KBM-7 (cell line): ENCODE measurements around the gene GAREM2.

Experiments
- DNase-seq: peaks from one replicate; pipeline ENCODE4 v3.0.0-alpha.2; 2015
- in situ Hi-C: fragments of 300-500 bp; cut with MboI; formaldehyde crosslinking; loops from 2 replicates; pipeline ENCODE4 v1.14.3; 2020; ENCODE audit warnings: low sequenced_read_pairs, low pct_unique_long_range_greater_than_20kb, mixed read lengths

GAREM2 gene

GRCh38 chr2:26185304-26185928, 12.5 kb downstream of the GAREM2 start:
- in situ Hi-C loops: no loop called here
- peak; percentile 19 for DNase-seq

DNA sequence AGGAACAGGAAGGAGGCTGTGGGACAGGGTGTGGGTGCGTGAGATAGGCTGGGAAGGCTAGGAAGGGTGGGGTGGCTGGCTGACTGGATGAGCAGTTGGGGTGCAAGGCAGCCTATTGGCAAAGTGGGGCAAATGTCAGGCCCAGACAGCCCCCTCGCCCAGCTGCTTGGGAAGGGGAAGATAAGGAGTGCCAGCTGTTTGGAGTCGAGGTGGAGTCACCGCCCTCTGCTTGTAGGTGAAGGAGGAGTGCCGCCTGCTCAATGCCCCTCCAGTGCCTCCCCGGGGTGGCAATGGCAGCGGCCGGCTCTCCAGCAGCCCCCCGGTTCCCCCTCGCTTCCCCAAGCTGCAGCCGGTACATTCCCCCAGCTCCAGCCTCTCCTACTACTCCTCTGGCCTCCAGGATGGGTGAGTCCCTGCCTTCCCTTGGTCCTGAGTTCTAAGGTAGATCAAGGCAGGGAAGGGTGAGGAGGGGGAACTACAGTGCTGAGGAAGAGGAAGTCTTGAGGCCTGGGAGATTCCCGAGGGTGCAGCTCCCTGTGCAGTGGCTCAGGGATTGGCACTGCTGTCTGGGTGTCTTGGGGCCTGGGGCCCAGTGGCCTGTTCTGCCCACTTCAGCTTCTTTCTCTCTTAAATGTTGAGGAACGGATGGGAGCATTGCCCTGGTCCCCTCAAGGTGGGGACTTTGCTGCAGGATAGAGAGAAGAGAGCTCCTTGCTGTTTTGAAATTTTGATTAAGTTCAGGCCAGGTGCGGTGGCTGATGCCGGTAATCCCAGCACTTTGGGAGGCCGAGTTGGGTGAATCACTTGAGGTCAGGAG, 13.3 kb downstream of the GAREM2 start:
- in situ Hi-C loops: no loop called here

GRCh38 chr2:26187114-26187513, 14.2 kb downstream of the GAREM2 start:
- DNase-seq: no peak
- in situ Hi-C loops: no loop called here

More for the DNA sequence above, 13.3 kb downstream of the GAREM2 start:
- DNase-seq: peak; percentile 24

GRCh38 chr2:26187537-26188104, 14.7 kb downstream of the GAREM2 start:
- no peak for DNase-seq
- in situ Hi-C loops: no loop called here

GRCh38 chr2:26189123-26189522, 16.2 kb downstream of the GAREM2 start:
- no peak for DNase-seq
- in situ Hi-C loops: no loop called here

- in situ Hi-C loops: no loop called here
- no peak for DNase-seq
Observed at GRCh38 chr2:26189751-26190150, 16.9 kb downstream of the GAREM2 start.

- no peak for DNase-seq
- in situ Hi-C loops: no loop called here
Observed at GRCh38 chr2:26190369-26190768, 17.5 kb downstream of the GAREM2 start.

- in situ Hi-C loops: no loop called here
- no peak for DNase-seq
Observed at GRCh38 chr2:26191316-26192159, 18.6 kb downstream of the GAREM2 start.

- in situ Hi-C loops: no loop called here
Observed at GRCh38 chr2:26193578-26194231, 20.8 kb downstream of the GAREM2 start.

GRCh38 chr2:26195040-26195984, 22.4 kb downstream of the GAREM2 start:
- DNase-seq: no peak
- in situ Hi-C loops: no loop called here

More at GRCh38 chr2:26193578-26194231, 20.8 kb downstream of the GAREM2 start:
- no peak for DNase-seq

DNA sequence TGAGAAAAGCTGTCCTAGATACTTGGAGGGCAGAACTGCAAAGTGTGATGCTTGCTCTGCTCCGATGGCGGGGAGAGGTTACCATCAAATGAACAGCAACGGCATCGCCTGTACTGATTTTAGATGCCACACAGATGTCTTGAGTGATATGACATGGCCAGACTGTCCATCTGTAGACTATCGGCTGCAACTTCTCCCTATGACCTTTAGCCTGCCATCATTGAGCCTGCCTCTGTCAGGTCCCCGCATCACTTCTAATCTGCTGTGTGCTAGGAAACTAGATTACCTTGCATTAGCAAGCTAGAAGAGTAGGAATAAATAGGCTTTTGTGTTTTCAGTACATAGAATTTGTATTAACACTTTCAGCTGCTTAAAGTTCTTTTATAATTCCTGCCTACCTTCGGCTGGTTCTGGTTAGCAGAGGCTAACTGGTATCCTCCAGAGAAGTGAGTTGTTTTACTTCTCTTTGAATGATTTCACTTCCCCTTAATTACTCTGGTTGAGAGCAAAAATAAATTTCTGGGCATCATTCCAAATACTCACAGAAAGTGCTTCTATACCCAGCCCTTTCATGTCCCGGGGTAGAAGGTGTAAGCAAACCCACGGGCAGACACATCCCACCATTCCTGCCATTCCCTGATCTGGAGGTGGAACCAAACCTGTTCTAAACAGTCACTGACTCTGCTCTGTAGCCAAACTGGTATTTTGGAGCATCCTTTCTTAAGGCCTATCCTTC, 24.0 kb downstream of the GAREM2 start:
- in situ Hi-C loops: no loop called here
- DNase-seq: peak; percentile 70

DNA sequence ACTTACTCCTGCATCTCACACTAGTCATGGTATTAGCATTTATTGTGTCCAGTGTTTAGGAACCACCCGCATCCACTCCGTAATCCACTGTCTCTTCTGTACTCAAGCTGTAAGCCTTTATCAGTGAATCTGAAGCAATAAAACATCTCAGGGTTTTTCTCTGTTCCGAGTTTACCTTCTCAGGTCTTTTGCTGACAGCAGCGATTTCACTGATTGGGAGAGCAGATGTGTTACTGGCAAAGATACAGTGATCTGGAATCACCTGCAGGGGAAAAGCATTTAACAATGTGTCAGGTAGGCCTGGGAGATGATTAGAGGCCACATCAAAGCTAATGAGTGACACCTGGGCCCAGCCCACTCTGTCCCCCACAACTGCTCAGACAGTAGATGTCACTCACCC, 24.6 kb downstream of the GAREM2 start:
- no peak for DNase-seq
- in situ Hi-C loops: no loop called here

DNA sequence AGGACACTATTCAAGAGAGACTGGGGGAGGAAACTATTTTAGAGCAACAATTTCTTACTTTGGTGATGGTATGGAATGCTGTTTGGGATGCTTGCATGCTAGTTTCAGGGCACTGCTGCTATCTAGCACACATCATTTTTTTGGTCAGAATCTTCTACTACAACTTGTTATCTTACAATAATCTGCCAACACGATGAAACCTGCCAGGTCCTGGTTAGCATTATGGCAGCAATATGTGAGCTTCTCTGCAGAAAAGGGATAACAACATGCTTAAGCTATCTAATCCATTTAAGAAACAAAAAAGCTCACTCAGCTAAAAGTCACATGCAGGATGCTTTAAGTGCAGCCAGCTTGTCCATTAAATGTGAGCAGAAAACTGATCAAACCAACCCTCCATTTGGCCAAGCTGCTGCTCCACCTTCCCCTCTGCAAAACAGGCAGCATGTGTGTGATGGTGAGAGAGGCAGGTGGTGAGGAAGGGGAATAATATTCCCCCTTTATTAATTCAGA, 30.1 kb downstream of the GAREM2 start:
- no peak for DNase-seq
- in situ Hi-C loops: no loop called here

- no peak for DNase-seq
- in situ Hi-C loops: no loop called here
Observed at GRCh38 chr2:26203906-26204305, 31.0 kb downstream of the GAREM2 start.

GRCh38 chr2:26212011-26212410, 39.1 kb downstream of the GAREM2 start:
- DNase-seq: no peak
- in situ Hi-C loops: no loop called here

DNA sequence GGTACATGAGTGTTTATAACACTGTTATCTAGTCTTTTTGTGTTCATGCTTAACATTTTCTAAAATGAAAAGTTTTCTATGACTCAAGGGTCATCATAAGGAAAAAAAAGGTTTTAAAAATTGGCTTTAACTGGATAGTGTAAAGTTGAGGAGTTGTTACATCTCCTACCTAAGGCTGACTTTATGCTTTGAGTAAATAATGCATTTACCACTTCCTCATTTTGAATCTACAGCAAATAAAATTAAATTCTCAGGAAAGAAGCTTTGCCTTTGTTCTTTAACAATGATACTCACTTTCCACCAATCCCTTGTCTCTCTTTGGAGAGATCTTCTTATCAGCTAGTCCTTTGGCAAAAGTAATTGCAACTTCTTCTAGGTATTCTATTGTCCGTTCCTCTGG, 41.9 kb downstream of the GAREM2 start:
- in situ Hi-C loops: no loop called here
- no peak for DNase-seq

DNA sequence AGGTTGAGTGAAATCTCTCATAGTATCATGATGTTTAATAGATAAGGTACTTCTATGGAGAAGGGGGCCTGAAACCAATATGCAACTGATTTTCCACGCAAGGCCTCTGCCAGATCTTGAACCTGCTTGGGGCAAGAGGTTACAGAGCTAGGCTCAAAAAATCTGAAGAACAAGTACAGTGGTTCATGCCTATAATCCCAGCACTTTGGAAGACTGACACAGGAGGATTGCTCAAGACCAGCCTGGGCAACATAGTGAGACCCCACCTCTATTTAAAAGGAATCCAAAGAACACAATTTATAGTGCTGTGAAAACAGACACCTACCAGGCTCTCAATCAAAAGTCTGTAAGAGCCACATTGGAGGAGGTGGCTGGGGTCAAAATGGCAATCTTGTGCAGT, 42.9 kb downstream of the GAREM2 start:
- no peak for DNase-seq
- in situ Hi-C loops: no loop called here
